Measurements from ENCODE around the gene FOXP1.

- TF ChIP-seq POLR2AphosphoS5 (IDR thresholded peaks at IDR 0.05; ENCODE audit: low read depth, low read length) (no peak), REST (IDR thresholded peaks at IDR 0.05; ENCODE audit: insufficient read depth in 1 of 2, low read depth in 2 of 2, low read length in 2 of 2) (no peak)
These were observed 448.0 kb downstream of the FOXP1 start for GRCh38 chr3:71135373-71136088.
